Measurements from ENCODE around the gene KIF6.

GRCh38 chr6:39517756-39518155 lies 207.5 kb downstream of the KIF6 start:
- TF ChIP-seq CTCF (IDR thresholded peaks at IDR 0.05), result no peak
- no peak for TF ChIP-seq POLR2AphosphoS5 (IDR thresholded peaks at IDR 0.05; ENCODE audit: low read depth, low read length)
- no peak for TF ChIP-seq SIN3A (IDR thresholded peaks at IDR 0.05; ENCODE audit: borderline replicate concordance, insufficient read depth, low read depth, low read length)
- no peak for TF ChIP-seq TCF7L2 (IDR thresholded peaks at IDR 0.05; ENCODE audit: low read depth, low read length)

All from Panc1 (cell line).